Right lobe of liver (tissue), 6 donors: ENCODE data around the gene CYP4F3. TPM values are rescaled to one million over a fixed set of nuclear protein-coding genes. Genes with fewer than 3 reads are reported as not detected.

Experiments used
- ATAC-seq, 4 donors: fragments of 200-7000 bp; cut with Tn5 transposase; one replicate each; pipeline ENCODE4 v1.9.1; 2020; ENCODE audit warnings: mild to moderate bottlenecking in 4 of 4, moderate library complexity in 4 of 4
- DNase-seq, 3 donors: peaks; one replicate each; pipeline ENCODE4 v3.0.0-alpha.2; 2020
- H3K27ac ChIP-seq, 3 donors: fragments of 200-600 bp; one replicate each; pipeline ENCODE4 v1.8.0; 2022
- H3K27me3 ChIP-seq, 2 donors: fragments of 200-600 bp; one replicate each; pipeline ENCODE4 v1.8.0; 2022
- H3K36me3 ChIP-seq, 4 donors: fragments of 200-600 bp; sonication (generic) in 1 of 4; one replicate each; pipeline versions ENCODE4 v1.5.1 to v1.8.0; 2017 to 2022; ENCODE audit warnings: control low read depth in 1 of 4
- H3K4me1 ChIP-seq, 4 donors: fragments of 200-600 bp; sonication (generic) in 1 of 4; one replicate each; pipeline versions ENCODE4 v1.5.1 to v1.8.0; 2017 to 2022; ENCODE audit warnings: control low read depth in 1 of 4
- H3K4me3 ChIP-seq, 3 donors: fragments of 200-600 bp; one replicate each; pipeline ENCODE4 v1.8.0; 2022
- H3K9me3 ChIP-seq, 4 donors: fragments of 200-600 bp; sonication (generic) in 1 of 4; one replicate each; pipeline versions ENCODE4 v1.5.1 to v1.8.0; 2017 to 2022; ENCODE audit warnings: control low read depth in 1 of 4
- CTCF ChIP-seq, 4 donors: fragments of 200-600 bp in 3 of 4; fragments of 450-650 bp in 1 of 4; IDR thresholded peaks; one replicate each; pipeline versions ENCODE4 v1.5.1 to v1.8.0; 2016 to 2022; ENCODE audit warnings: antibody characterized with exemption in 4 of 4, mild to moderate bottlenecking in 2 of 4
- POLR2A ChIP-seq: fragments of 450-650 bp; IDR thresholded peaks from one replicate; pipeline ENCODE4 v1.6.1; 2017; ENCODE audit warnings: antibody characterized with exemption, mild to moderate bottlenecking
- WGBS: methylation state at CpG from one replicate; pipeline ENCODE4 v1.1.6; 2018; ENCODE audit warnings: low coverage, low lambda C conversion rate; ENCODE audit not compliant: insufficient coverage; ENCODE audit errors: missing lambda C conversion rate; 5-methylcytosine and 5-hydroxymethylcytosine counted together
- intact Hi-C, 2 donors: fragments of 100-400 bp; cut with DNase I; formaldehyde crosslinking; loops; one replicate each; pipeline versions ENCODE4 v1.11.2 to v1.14.1; 2022
- total RNA-seq, 6 experiments: library from RNA; depleted of rRNA in 2 of 6; stranded (reverse); fragments of >200 nt in 2 of 6; fragmentation: NEBNext Ultra II Directional in 3 of 6; extraction: Animal tissue kit (Norgen Biotek cat#: 25700) in 3 of 6; gene quantifications; one replicate each; pipeline versions ENCODE4 v1.1.0 to v1.2.4, GENCODE V29; 2016 to 2023
- donor health status: DM: no; HTN: yes; CAD: no.
- donor health status: DM: no; HTN: no; CAD: no.
- donor health status: DM: no; HTN: no; CAD: no.
- donor health status: DM: no; HTN: yes; CAD: no.
- donor health status: DM: no; HTN: yes; CAD: no.

Gene CYP4F3
- total RNA-seq, 6 experiments from 2014 or later: 186 to 573 (median 245) TPM

- 30% methylated on average over 2 of the region's 2 CpGs for WGBS
- no peaks in the 10 kb centered on the region for H3K36me3 ChIP-seq
- DNase-seq (peak; percentile 77 to 91 (median 88)), ATAC-seq (peak; percentile 67 to 88 (median 82))
- peaks cover 0 to 54% (median 19%) of the 10 kb centered on the region in 4 donors for H3K4me1 ChIP-seq
- peak overlapping the region; percentile 65 to 76 (median 74) for H3K27ac ChIP-seq
- intact Hi-C loops: loop anchor here in 1 of 2 donors (10.0 kb wide), 1 partner anchor 540 kb away; the partner anchor contains the start of gene CIB3
- no peaks in the 10 kb centered on the region for H3K27me3 ChIP-seq
- TF ChIP-seq POLR2A (peak; percentile 38), CTCF (IDR thresholded peaks at IDR 0.05) (no peak)
- H3K9me3 ChIP-seq: no peaks in the 10 kb centered on the region
- H3K4me3 ChIP-seq: peak overlapping the region in 1 of 3 donors; percentile 5
Measured at GRCh38 chr19:15635016-15635805, 5.5 kb upstream of the CYP4F3 start.

- Histone ChIP-seq H3K4me3 (no peak overlapping the region), H3K9me3 (no peaks in the 10 kb centered on the region), H3K36me3 (no peaks in the 10 kb centered on the region), H3K27me3 (no peaks in the 10 kb centered on the region), H3K4me1 (peaks cover 0 to 55% (median 20%) of the 10 kb centered on the region in 4 donors), H3K27ac (peak overlapping the region; percentile 65 to 76 (median 74))
- 100% methylated on average over 1 of the region's 2 CpGs for WGBS
- no peak for ATAC-seq
- intact Hi-C loops: loop anchor here in 1 of 2 donors (10.0 kb wide), 1 partner anchor 539 kb away; the partner anchor contains the start of gene CIB3
- TF ChIP-seq POLR2A: no peak
- TF ChIP-seq CTCF (IDR thresholded peaks at IDR 0.05): no peak
- DNase-seq: no peak
Measured at GRCh38 chr19:15636026-15636425, 4.7 kb upstream of the CYP4F3 start.

- TF ChIP-seq CTCF (IDR thresholded peaks at IDR 0.05) (no peak), POLR2A (no peak)
- Histone ChIP-seq H3K36me3 (peaks cover 0 to 6% (median 0%) of the 10 kb centered on the region in 4 donors), H3K9me3 (no peaks in the 10 kb centered on the region), H3K27ac (peak overlapping the region; percentile 82 to 99 (median 94)), H3K4me1 (peaks cover 0 to 37% (median 17%) of the 10 kb centered on the region in 4 donors), H3K4me3 (peak overlapping the region in 1 of 3 donors; percentile 88), H3K27me3 (no peaks in the 10 kb centered on the region)
- DNase-seq (no peak), ATAC-seq (no peak)
- intact Hi-C loops: loop anchor here in 1 of 2 donors (10.0 kb wide), 1 partner anchor 535 kb away; the partner anchor contains the start of gene CIB3
Measured at GRCh38 chr19:15639596-15639995, 1.1 kb upstream of the CYP4F3 start.

GRCh38 chr19:15640904-15641597 is 354 bp downstream of the CYP4F3 start:
- H3K4me3 ChIP-seq: peak overlapping the region; percentile 50 to 88 (median 73)
- WGBS: 18% methylated on average over 10 of the region's 12 CpGs
- no peaks in the 10 kb centered on the region for H3K27me3 ChIP-seq
- H3K27ac ChIP-seq: peak overlapping the region; percentile 82 to 99 (median 94)
- TF ChIP-seq CTCF (IDR thresholded peaks at IDR 0.05) (no peak), POLR2A (peak; percentile 69)
- peaks cover 0 to 20% (median 6%) of the 10 kb centered on the region in 4 donors for H3K36me3 ChIP-seq
- intact Hi-C loops: no loop called here
- H3K4me1 ChIP-seq: peaks cover 0 to 37% (median 13%) of the 10 kb centered on the region in 4 donors
- ATAC-seq (peak; percentile 66 to 87 (median 78)), DNase-seq (peak; percentile 71 to 92 (median 86))
- no peaks in the 10 kb centered on the region for H3K9me3 ChIP-seq
